K562 (cell line): ENCODE measurements around the gene CNPY4. TPM values are rescaled to one million over a fixed set of nuclear protein-coding genes. Genes with fewer than 3 reads are reported as not detected.

Experiments
- CSDE1 ChIP-seq, 2 experiments: fragments of 450-650 bp; IDR thresholded peaks; 2 replicates each; pipeline ENCODE4 v1.6.1; 2016; ENCODE audit warnings: mild to moderate bottlenecking in 1 of 2
- ETV5 ChIP-seq: sonication (generic); formaldehyde crosslinking; IDR thresholded peaks from 2 replicates; pipeline ENCODE4 v1.4.0; 2020; ENCODE audit warnings: low read depth, mild to moderate bottlenecking, missing genetic modification reagents
- FOXK1 ChIP-seq: sonication (generic); formaldehyde crosslinking; IDR thresholded peaks from 2 replicates; pipeline ENCODE4 v1.8.0; 2022; ENCODE audit warnings: missing genetic modification reagents, mild to moderate bottlenecking, borderline replicate concordance
- NCOA4 ChIP-seq: fragments of 450-650 bp; IDR thresholded peaks from 2 replicates; pipeline ENCODE4 v1.6.1; 2018; ENCODE audit warnings: mild to moderate bottlenecking; ENCODE audit not compliant: partially characterized antibody
- NR3C1 ChIP-seq: sonication (generic); formaldehyde crosslinking; IDR thresholded peaks from 2 replicates; pipeline ENCODE4 v1.8.1; 2022; ENCODE audit warnings: missing genetic modification reagents
- RHOXF2B ChIP-seq: fragments of 250-450 bp; sonication (Bioruptor Pico); conservative IDR thresholded peaks from 2 replicates; pipeline ENCODE4 v1.5.1; 2021
- SRSF7 ChIP-seq: fragments of 200-400 bp; formaldehyde crosslinking; optimal IDR thresholded peaks from 2 replicates; pipeline ENCODE3; 2017; ENCODE audit warnings: mild to moderate bottlenecking, low read depth, low read length
- TAF9B ChIP-seq: fragments of 450-650 bp; IDR thresholded peaks from 2 replicates; pipeline ENCODE4 v1.6.1; 2018; ENCODE audit warnings: mild to moderate bottlenecking; ENCODE audit not compliant: partially characterized antibody
- YBX1 ChIP-seq: fragments of 450-650 bp; IDR thresholded peaks from 2 replicates; pipeline ENCODE4 v1.7.1; 2016; ENCODE audit warnings: mild to moderate bottlenecking
- ZNF431 ChIP-seq: sonication (generic); formaldehyde crosslinking; IDR thresholded peaks from 2 replicates; pipeline ENCODE4 v1.8.0; 2022; ENCODE audit warnings: mild to moderate bottlenecking, missing genetic modification reagents
- ZNF586 ChIP-seq: fragments of 450-650 bp; formaldehyde crosslinking; conservative IDR thresholded peaks from 2 replicates; pipeline ENCODE4 v1.4.0; 2020; ENCODE audit warnings: mild to moderate bottlenecking, moderate library complexity
- ZSCAN29 ChIP-seq: fragments of 450-650 bp; IDR thresholded peaks from 2 replicates; pipeline ENCODE4 v1.6.1; 2017
- polyA plus RNA-seq, 8 experiments: library from polyadenylated mRNA; depleted of rRNA in 4 of 8; stranded (reverse) in 5 of 8; unstranded in 3 of 8; fragments of >200 nt; fragmentation: Nextera tagmentation in 2 of 8; fragmentation: Illumina TruSeq in 1 of 8; extraction: Ambion mirVana in 2 of 8; extraction: Trizol in 1 of 8; gene quantifications; 2 replicates each; pipeline versions ENCODE4 v1.2.1 to v1.2.3, GENCODE V29; 2011 to 2014; ENCODE audit warnings: inconsistent platforms in 1 of 8, missing spikeins in 1 of 8
- total RNA-seq, 7 experiments: library from RNA; depleted of rRNA in 6 of 7; stranded (reverse); fragments of >200 nt in 6 of 7; fragmentation: Illumina TruSeq in 2 of 7; extraction: Trizol in 2 of 7; gene quantifications; 2 replicates each; pipeline versions ENCODE4 v1.2.1 to v1.2.3, GENCODE V29; 2011 to 2021; ENCODE audit warnings: low replicate concordance in 1 of 7
- TF ChIP-seq, protein P1 (sequence below): fragments of 250-450 bp; sonication (Bioruptor Pico); IDR thresholded peaks from 2 replicates; pipeline ENCODE4 v1.5.0; 2020; ENCODE audit warnings: mild to moderate bottlenecking, borderline replicate concordance
- TF ChIP-seq, protein P2 (sequence below): fragments of 200-800 bp; sonication (Bioruptor generic); IDR thresholded peaks from 2 replicates; pipeline ENCODE4 v1.6.1; 2016; ENCODE audit warnings: missing genetic modification characterization, missing compliant biosample characterization
- TF ChIP-seq, protein P3 (sequence below): fragments of 250-450 bp; sonication (Bioruptor Pico); IDR thresholded peaks from 2 replicates; pipeline ENCODE4 v1.4.0; 2020

Gene CNPY4
- total and polyA plus RNA-seq, 9 of the 15 experiments (the other 6 are each of a cell fraction or from before 2014, with no cell fraction given): 1.9 to 11.2 (median 7.0) TPM

DNA sequence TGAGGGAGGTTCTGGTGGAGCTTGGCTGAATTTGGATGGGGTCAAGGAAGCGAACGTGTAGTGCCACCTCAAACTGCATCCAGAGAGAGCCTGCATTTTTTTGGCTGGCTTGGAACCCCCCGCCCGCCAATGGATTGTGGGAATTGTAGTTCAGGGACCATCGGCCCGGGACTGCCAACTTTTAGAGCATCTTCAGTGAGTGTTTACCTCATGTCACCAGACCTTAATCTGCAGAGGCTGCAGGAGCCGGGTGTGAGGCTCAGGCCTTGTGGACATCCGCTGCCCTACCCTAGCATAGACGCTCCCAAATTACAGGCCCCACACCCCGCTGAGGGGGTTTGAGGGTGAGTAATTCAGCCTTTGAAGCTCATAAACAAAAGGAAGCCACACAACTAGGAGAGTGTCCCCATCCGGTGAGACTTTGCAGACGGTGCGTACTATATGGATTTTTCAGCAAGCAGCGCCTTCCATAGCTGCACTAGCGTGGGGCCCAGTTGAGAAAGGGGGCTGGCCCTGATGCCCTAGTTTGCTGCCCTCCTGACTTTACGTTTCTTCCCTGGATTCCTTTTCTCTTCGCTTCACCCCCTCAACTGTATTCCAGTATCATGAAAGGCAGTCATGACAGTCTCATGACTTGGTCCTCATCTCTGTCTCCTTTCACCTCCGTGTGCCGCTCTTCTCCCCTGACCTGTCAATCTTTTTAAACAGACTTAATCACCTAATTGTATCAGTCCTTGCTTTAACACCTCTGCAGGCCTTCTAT, 717 bp downstream of the CNPY4 start (continued):
- no peak for TF ChIP-seq ZSCAN29
- TF ChIP-seq, protein P1, sequence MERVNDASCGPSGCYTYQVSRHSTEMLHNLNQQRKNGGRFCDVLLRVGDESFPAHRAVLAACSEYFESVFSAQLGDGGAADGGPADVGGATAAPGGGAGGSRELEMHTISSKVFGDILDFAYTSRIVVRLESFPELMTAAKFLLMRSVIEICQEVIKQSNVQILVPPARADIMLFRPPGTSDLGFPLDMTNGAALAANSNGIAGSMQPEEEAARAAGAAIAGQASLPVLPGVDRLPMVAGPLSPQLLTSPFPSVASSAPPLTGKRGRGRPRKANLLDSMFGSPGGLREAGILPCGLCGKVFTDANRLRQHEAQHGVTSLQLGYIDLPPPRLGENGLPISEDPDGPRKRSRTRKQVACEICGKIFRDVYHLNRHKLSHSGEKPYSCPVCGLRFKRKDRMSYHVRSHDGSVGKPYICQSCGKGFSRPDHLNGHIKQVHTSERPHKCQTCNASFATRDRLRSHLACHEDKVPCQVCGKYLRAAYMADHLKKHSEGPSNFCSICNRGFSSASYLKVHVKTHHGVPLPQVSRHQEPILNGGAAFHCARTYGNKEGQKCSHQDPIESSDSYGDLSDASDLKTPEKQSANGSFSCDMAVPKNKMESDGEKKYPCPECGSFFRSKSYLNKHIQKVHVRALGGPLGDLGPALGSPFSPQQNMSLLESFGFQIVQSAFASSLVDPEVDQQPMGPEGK (CRISPR knock-in tag): no peak
- TF ChIP-seq, protein P2, sequence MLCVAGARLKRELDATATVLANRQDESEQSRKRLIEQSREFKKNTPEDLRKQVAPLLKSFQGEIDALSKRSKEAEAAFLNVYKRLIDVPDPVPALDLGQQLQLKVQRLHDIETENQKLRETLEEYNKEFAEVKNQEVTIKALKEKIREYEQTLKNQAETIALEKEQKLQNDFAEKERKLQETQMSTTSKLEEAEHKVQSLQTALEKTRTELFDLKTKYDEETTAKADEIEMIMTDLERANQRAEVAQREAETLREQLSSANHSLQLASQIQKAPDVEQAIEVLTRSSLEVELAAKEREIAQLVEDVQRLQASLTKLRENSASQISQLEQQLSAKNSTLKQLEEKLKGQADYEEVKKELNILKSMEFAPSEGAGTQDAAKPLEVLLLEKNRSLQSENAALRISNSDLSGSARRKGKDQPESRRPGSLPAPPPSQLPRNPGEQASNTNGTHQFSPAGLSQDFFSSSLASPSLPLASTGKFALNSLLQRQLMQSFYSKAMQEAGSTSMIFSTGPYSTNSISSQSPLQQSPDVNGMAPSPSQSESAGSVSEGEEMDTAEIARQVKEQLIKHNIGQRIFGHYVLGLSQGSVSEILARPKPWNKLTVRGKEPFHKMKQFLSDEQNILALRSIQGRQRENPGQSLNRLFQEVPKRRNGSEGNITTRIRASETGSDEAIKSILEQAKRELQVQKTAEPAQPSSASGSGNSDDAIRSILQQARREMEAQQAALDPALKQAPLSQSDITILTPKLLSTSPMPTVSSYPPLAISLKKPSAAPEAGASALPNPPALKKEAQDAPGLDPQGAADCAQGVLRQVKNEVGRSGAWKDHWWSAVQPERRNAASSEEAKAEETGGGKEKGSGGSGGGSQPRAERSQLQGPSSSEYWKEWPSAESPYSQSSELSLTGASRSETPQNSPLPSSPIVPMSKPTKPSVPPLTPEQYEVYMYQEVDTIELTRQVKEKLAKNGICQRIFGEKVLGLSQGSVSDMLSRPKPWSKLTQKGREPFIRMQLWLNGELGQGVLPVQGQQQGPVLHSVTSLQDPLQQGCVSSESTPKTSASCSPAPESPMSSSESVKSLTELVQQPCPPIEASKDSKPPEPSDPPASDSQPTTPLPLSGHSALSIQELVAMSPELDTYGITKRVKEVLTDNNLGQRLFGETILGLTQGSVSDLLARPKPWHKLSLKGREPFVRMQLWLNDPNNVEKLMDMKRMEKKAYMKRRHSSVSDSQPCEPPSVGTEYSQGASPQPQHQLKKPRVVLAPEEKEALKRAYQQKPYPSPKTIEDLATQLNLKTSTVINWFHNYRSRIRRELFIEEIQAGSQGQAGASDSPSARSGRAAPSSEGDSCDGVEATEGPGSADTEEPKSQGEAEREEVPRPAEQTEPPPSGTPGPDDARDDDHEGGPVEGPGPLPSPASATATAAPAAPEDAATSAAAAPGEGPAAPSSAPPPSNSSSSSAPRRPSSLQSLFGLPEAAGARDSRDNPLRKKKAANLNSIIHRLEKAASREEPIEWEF (CRISPR knock-in tag): no peak
- TF ChIP-seq FOXK1 (CRISPR knock-in tag): no peak
- no peak for TF ChIP-seq ZNF431
- TF ChIP-seq CSDE1 (IDR thresholded peaks at IDR 0.05): no peak
- no peak for TF ChIP-seq NR3C1 (CRISPR knock-in tag)
- TF ChIP-seq TAF9B: no peak
- no peak for TF ChIP-seq SRSF7
- peak; percentile 15 for TF ChIP-seq ETV5
- TF ChIP-seq ZNF586: no peak
- TF ChIP-seq YBX1: no peak
- TF ChIP-seq, protein P3, sequence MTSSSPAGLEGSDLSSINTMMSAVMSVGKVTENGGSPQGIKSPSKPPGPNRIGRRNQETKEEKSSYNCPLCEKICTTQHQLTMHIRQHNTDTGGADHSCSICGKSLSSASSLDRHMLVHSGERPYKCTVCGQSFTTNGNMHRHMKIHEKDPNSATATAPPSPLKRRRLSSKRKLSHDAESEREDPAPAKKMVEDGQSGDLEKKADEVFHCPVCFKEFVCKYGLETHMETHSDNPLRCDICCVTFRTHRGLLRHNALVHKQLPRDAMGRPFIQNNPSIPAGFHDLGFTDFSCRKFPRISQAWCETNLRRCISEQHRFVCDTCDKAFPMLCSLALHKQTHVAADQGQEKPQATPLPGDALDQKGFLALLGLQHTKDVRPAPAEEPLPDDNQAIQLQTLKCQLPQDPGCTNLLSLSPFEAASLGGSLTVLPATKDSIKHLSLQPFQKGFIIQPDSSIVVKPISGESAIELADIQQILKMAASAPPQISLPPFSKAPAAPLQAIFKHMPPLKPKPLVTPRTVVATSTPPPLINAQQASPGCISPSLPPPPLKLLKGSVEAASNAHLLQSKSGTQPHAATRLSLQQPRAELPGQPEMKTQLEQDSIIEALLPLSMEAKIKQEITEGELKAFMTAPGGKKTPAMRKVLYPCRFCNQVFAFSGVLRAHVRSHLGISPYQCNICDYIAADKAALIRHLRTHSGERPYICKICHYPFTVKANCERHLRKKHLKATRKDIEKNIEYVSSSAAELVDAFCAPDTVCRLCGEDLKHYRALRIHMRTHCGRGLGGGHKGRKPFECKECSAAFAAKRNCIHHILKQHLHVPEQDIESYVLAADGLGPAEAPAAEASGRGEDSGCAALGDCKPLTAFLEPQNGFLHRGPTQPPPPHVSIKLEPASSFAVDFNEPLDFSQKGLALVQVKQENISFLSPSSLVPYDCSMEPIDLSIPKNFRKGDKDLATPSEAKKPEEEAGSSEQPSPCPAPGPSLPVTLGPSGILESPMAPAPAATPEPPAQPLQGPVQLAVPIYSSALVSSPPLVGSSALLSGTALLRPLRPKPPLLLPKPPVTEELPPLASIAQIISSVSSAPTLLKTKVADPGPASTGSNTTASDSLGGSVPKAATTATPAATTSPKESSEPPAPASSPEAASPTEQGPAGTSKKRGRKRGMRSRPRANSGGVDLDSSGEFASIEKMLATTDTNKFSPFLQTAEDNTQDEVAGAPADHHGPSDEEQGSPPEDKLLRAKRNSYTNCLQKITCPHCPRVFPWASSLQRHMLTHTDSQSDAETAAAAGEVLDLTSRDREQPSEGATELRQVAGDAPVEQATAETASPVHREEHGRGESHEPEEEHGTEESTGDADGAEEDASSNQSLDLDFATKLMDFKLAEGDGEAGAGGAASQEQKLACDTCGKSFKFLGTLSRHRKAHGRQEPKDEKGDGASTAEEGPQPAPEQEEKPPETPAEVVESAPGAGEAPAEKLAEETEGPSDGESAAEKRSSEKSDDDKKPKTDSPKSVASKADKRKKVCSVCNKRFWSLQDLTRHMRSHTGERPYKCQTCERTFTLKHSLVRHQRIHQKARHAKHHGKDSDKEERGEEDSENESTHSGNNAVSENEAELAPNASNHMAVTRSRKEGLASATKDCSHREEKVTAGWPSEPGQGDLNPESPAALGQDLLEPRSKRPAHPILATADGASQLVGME (CRISPR knock-in tag): no peak
- no peak for TF ChIP-seq RHOXF2B (CRISPR knock-in tag)
- peak; percentile 49 for TF ChIP-seq NCOA4
